ENCODE data around the gene MCTP2.

GRCh38 chr15:94354655-94355054 lies 123.3 kb downstream of the MCTP2 start:
- no peak for TF ChIP-seq CTCF (IDR thresholded peaks at IDR 0.05; ENCODE audit: insufficient read depth, low read length)
- TF ChIP-seq, protein P1, sequence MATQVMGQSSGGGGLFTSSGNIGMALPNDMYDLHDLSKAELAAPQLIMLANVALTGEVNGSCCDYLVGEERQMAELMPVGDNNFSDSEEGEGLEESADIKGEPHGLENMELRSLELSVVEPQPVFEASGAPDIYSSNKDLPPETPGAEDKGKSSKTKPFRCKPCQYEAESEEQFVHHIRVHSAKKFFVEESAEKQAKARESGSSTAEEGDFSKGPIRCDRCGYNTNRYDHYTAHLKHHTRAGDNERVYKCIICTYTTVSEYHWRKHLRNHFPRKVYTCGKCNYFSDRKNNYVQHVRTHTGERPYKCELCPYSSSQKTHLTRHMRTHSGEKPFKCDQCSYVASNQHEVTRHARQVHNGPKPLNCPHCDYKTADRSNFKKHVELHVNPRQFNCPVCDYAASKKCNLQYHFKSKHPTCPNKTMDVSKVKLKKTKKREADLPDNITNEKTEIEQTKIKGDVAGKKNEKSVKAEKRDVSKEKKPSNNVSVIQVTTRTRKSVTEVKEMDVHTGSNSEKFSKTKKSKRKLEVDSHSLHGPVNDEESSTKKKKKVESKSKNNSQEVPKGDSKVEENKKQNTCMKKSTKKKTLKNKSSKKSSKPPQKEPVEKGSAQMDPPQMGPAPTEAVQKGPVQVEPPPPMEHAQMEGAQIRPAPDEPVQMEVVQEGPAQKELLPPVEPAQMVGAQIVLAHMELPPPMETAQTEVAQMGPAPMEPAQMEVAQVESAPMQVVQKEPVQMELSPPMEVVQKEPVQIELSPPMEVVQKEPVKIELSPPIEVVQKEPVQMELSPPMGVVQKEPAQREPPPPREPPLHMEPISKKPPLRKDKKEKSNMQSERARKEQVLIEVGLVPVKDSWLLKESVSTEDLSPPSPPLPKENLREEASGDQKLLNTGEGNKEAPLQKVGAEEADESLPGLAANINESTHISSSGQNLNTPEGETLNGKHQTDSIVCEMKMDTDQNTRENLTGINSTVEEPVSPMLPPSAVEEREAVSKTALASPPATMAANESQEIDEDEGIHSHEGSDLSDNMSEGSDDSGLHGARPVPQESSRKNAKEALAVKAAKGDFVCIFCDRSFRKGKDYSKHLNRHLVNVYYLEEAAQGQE (IDR thresholded peaks at IDR 0.05; ENCODE audit: insufficient replicate concordance, low read depth): no peak
